ENCODE results near the gene DPY19L1. TPM values are rescaled to one million over a fixed set of nuclear protein-coding genes. Genes with fewer than 3 reads are reported as not detected.
A peak's percentile ranks its signal among the peaks of the same experiment; 100 is the strongest.
"Not testable (repeated sequence)": the region's sequence is repeated elsewhere in the genome, so short reads cannot be mapped to it uniquely, and the experiment has no call there.

The DPY19L1 gene
- 28.9 and 32.8 TPM in 2 replicates for total RNA-seq (2021)
- Bru-seq, nascent RNA = percentile 84 among the genes with signal in this experiment
- BruChase-seq, experiment 1, labeled RNA remaining after a 2-hour chase = percentile 83 among the genes with signal in this experiment
- percentile 74 among the genes with signal in this experiment for BruChase-seq, experiment 2, labeled RNA remaining after a 6-hour chase
- long read RNA-seq, full-length matches to known transcripts = 26 of 39 reads
- long read RNA-seq, partial matches to known transcripts = 3 of 39 reads
- long read RNA-seq, other reads (novel, unspliced or antisense) = 10 of 39 reads

GRCh38 chr7:35037211-35037525 is at the start of gene DPY19L1:
DPY19L1 (minus strand) TSS chr7:35037485; CDS start chr7:35037394, 91 bp downstream.
- ChIA-PET POLR2A (ENCODE audit: unreplicated experiment) (interaction anchor here (0.6 to 0.9 kb wide), 4 partner anchors 34 to 739 kb away, joined by 3 to 20 read pairs (median 8); no protein-coding TSS in a partner anchor), CTCF (interaction anchor here (0.6 to 0.7 kb wide), 5 partner anchors 21 to 873 kb away, joined by 3 to 11 read pairs (median 5); no protein-coding TSS in a partner anchor)
- Histone ChIP-seq H3K27ac (peak within 1 kb of the TSS; percentile 58), H2AFZ (peak within 1 kb of the TSS; percentile 94), H3K4me2 (peak within 1 kb of the TSS; percentile 93), H3K79me2 (ENCODE audit: low read depth) (peaks cover 42% of the 10 kb centered on the region), H3K27me3 (ENCODE audit: insufficient read depth, low read depth) (no peaks in the 10 kb centered on the region), H3K36me3 (ENCODE audit: low read depth) (no peaks in the 10 kb centered on the region), H3K9me2 (ENCODE audit: insufficient read depth) (no peaks in the 10 kb centered on the region), H3K4me3 (peak within 1 kb of the TSS; percentile 90), H3F3A (ENCODE audit: insufficient read depth, low read depth) (peaks cover 5% of the 10 kb centered on the region; the same call in 1 of the 2 replicates), H3K9me3 (ENCODE audit: insufficient read depth, low read depth) (no peaks in the 10 kb centered on the region), H3K4me1 (replicated peaks; ENCODE audit: insufficient read depth) (peaks cover 27% of the 10 kb centered on the region), H4K20me1 (ENCODE audit: insufficient read depth) (no peaks in the 10 kb centered on the region)
- no TSS peak for BruUV-seq (replicated peaks)
- TF ChIP-seq CTCF (conservative IDR thresholded peaks at IDR 0.05) (no peak), EZH2 (IDR thresholded peaks at IDR 0.05; ENCODE audit: low read depth) (no peak)
- intact Hi-C loops (cut with micrococcal nuclease; ENCODE audit: unreplicated experiment) = loop anchor here (2.0 to 10.0 kb wide), 5 partner anchors 90 to 1792 kb away; no protein-coding TSS in a partner anchor
- no peak for DNase-seq

- H3K27me3 ChIP-seq (ENCODE audit: insufficient read depth, low read depth); H4K20me1 ChIP-seq (ENCODE audit: insufficient read depth); H3K36me3 ChIP-seq (ENCODE audit: low read depth); H3K4me1 ChIP-seq (replicated peaks; ENCODE audit: insufficient read depth); DNase-seq; BruUV-seq (replicated peaks); intact Hi-C loops (cut with micrococcal nuclease; ENCODE audit: unreplicated experiment); CTCF ChIA-PET; H3K9me2 ChIP-seq (ENCODE audit: insufficient read depth); H3K4me2 ChIP-seq; H3K9me3 ChIP-seq (ENCODE audit: insufficient read depth, low read depth); POLR2A ChIA-PET (ENCODE audit: unreplicated experiment); H3K27ac ChIP-seq; H3K79me2 ChIP-seq (ENCODE audit: low read depth); H3F3A ChIP-seq (ENCODE audit: insufficient read depth, low read depth); H2AFZ ChIP-seq; H3K4me3 ChIP-seq: not testable (repeated sequence)
Measured at GRCh38 chr7:35079517-35079916, 42.2 kb upstream of the DPY19L1 start.

GRCh38 chr7:35074008-35074407 is 36.7 kb upstream of the DPY19L1 start:
- H3K36me3 ChIP-seq (ENCODE audit: low read depth); H3K9me3 ChIP-seq (ENCODE audit: insufficient read depth, low read depth); H3K4me3 ChIP-seq; CTCF ChIA-PET; BruUV-seq (replicated peaks); DNase-seq; H2AFZ ChIP-seq; H3K9me2 ChIP-seq (ENCODE audit: insufficient read depth); H3F3A ChIP-seq (ENCODE audit: insufficient read depth, low read depth); H3K4me2 ChIP-seq; H3K27me3 ChIP-seq (ENCODE audit: insufficient read depth, low read depth); H3K27ac ChIP-seq; H3K4me1 ChIP-seq (replicated peaks; ENCODE audit: insufficient read depth); H4K20me1 ChIP-seq (ENCODE audit: insufficient read depth); H3K79me2 ChIP-seq (ENCODE audit: low read depth): not testable (repeated sequence)
- intact Hi-C loops (cut with micrococcal nuclease; ENCODE audit: unreplicated experiment) = loop anchor here (5.0 kb wide), 2 partner anchors 448 to 548 kb away; no protein-coding TSS in a partner anchor
- POLR2A ChIA-PET (ENCODE audit: unreplicated experiment) = interaction anchor here (0.6 kb wide), 1 partner anchor 446 kb away, joined by 3 read pairs; no protein-coding TSS in a partner anchor

GRCh38 chr7:35072950-35073827 is 35.9 kb upstream of the DPY19L1 start:
- H4K20me1 ChIP-seq (ENCODE audit: insufficient read depth); H2AFZ ChIP-seq; H3K9me3 ChIP-seq (ENCODE audit: insufficient read depth, low read depth); CTCF ChIA-PET; H3K27me3 ChIP-seq (ENCODE audit: insufficient read depth, low read depth); H3K36me3 ChIP-seq (ENCODE audit: low read depth); H3K4me3 ChIP-seq; H3K79me2 ChIP-seq (ENCODE audit: low read depth); H3K4me1 ChIP-seq (replicated peaks; ENCODE audit: insufficient read depth); POLR2A ChIA-PET (ENCODE audit: unreplicated experiment); H3K9me2 ChIP-seq (ENCODE audit: insufficient read depth); BruUV-seq (replicated peaks); H3K27ac ChIP-seq; H3F3A ChIP-seq (ENCODE audit: insufficient read depth, low read depth): not testable (repeated sequence)
- peak; percentile 23 to 53 for DNase-seq
- peak; percentile 73 for TF ChIP-seq CTCF (conservative IDR thresholded peaks at IDR 0.05)
- peak overlapping the region; percentile 67 for H3K4me2 ChIP-seq
- intact Hi-C loops (cut with micrococcal nuclease; ENCODE audit: unreplicated experiment) = loop anchor here (1.0 to 5.0 kb wide), 4 partner anchors 114 to 549 kb away; no protein-coding TSS in a partner anchor

GRCh38 chr7:35069084-35069483 is 31.8 kb upstream of the DPY19L1 start:
- H3K9me2 ChIP-seq (ENCODE audit: insufficient read depth); POLR2A ChIA-PET (ENCODE audit: unreplicated experiment); CTCF ChIA-PET; H3K4me2 ChIP-seq; H3K79me2 ChIP-seq (ENCODE audit: low read depth); intact Hi-C loops (cut with micrococcal nuclease; ENCODE audit: unreplicated experiment); H3K9me3 ChIP-seq (ENCODE audit: insufficient read depth, low read depth); H3K4me3 ChIP-seq; DNase-seq; H3F3A ChIP-seq (ENCODE audit: insufficient read depth, low read depth); H3K27me3 ChIP-seq (ENCODE audit: insufficient read depth, low read depth); H3K27ac ChIP-seq; H3K4me1 ChIP-seq (replicated peaks; ENCODE audit: insufficient read depth); H4K20me1 ChIP-seq (ENCODE audit: insufficient read depth); BruUV-seq (replicated peaks); H2AFZ ChIP-seq; H3K36me3 ChIP-seq (ENCODE audit: low read depth): not testable (repeated sequence)

Data from PC-9 (cell line).